HEK293T (cell line): Measurements from ENCODE around the gene IRF2BP2.

ENCODE experiments used
- CTCF ChIA-PET: fragments of 350-600 bp; formaldehyde crosslinking; extraction: SDS; loops from one replicate; lab custom pipeline; 2021; ENCODE audit warnings: antibody characterized with exemption, inconsistent platforms; lab: Yijun Ruan, JAX
- POLR2A ChIA-PET: fragments of 350-600 bp; formaldehyde crosslinking; extraction: SDS; loops from one replicate; lab custom pipeline; 2020; ENCODE audit warnings: antibody characterized with exemption, inconsistent platforms; lab: Yijun Ruan, JAX
- DNase-seq: peaks from one replicate; pipeline ENCODE4 v3.0.0; 2012; ENCODE audit warnings: mixed read lengths; ENCODE audit errors: extremely low spot score
- ARNT ChIP-seq: fragments of 450-650 bp; IDR thresholded peaks from 2 replicates; pipeline ENCODE4 v1.6.1; 2017; ENCODE audit warnings: mild to moderate bottlenecking
- BHLHE40 ChIP-seq: fragments of 450-650 bp; IDR thresholded peaks from 2 replicates; pipeline ENCODE4 v1.6.1; 2016; ENCODE audit warnings: mild to moderate bottlenecking, moderate library complexity, borderline replicate concordance
- CTBP1 ChIP-seq: fragments of 450-650 bp; IDR thresholded peaks from 2 replicates; pipeline ENCODE4 v1.6.1; 2016; ENCODE audit warnings: borderline replicate concordance
- ELF4 ChIP-seq: fragments of 450-650 bp; IDR thresholded peaks from 2 replicates; pipeline ENCODE4 v1.6.1; 2017; ENCODE audit warnings: antibody characterized with exemption
- FOXA1 ChIP-seq: fragments of 450-650 bp; IDR thresholded peaks from 2 replicates; pipeline ENCODE4 v1.6.1; 2016; ENCODE audit warnings: mild to moderate bottlenecking
- FOXK2 ChIP-seq: fragments of 450-650 bp; IDR thresholded peaks from 2 replicates; pipeline ENCODE4 v1.6.1; 2016; ENCODE audit warnings: mild to moderate bottlenecking
- FOXM1 ChIP-seq: fragments of 450-650 bp; IDR thresholded peaks from 2 replicates; pipeline ENCODE4 v1.6.1; 2017; ENCODE audit warnings: mild to moderate bottlenecking, borderline replicate concordance
- HDGF ChIP-seq: fragments of 450-650 bp; IDR thresholded peaks from 2 replicates; pipeline ENCODE4 v1.6.1; 2017; ENCODE audit warnings: antibody characterized with exemption, borderline replicate concordance
- L3MBTL2 ChIP-seq: fragments of 450-650 bp; conservative IDR thresholded peaks from 2 replicates; pipeline ENCODE4 v1.6.1; 2016; ENCODE audit warnings: mild to moderate bottlenecking
- LEF1 ChIP-seq: fragments of 450-650 bp; IDR thresholded peaks from 2 replicates; pipeline ENCODE4 v1.6.1; 2017; ENCODE audit warnings: mild to moderate bottlenecking, borderline replicate concordance
- NFRKB ChIP-seq: fragments of 450-650 bp; IDR thresholded peaks from 2 replicates; pipeline ENCODE4 v1.6.1; 2016; ENCODE audit warnings: mild to moderate bottlenecking, moderate library complexity
- PKNOX1 ChIP-seq: fragments of 450-650 bp; IDR thresholded peaks from 2 replicates; pipeline ENCODE4 v1.6.1; 2016
- SP1 ChIP-seq: fragments of 450-650 bp; IDR thresholded peaks from 2 replicates; pipeline ENCODE4 v1.6.1; 2017
- SUZ12 ChIP-seq: fragments of 450-650 bp; IDR thresholded peaks from 2 replicates; pipeline ENCODE4 v1.6.1; 2016; ENCODE audit warnings: mild to moderate bottlenecking
- TARDBP ChIP-seq: fragments of 450-650 bp; IDR thresholded peaks from 2 replicates; pipeline ENCODE4 v1.6.1; 2016
- ZNF384 ChIP-seq: fragments of 450-650 bp; IDR thresholded peaks from 2 replicates; pipeline ENCODE4 v1.6.1; 2016

The IRF2BP2 gene

DNA sequence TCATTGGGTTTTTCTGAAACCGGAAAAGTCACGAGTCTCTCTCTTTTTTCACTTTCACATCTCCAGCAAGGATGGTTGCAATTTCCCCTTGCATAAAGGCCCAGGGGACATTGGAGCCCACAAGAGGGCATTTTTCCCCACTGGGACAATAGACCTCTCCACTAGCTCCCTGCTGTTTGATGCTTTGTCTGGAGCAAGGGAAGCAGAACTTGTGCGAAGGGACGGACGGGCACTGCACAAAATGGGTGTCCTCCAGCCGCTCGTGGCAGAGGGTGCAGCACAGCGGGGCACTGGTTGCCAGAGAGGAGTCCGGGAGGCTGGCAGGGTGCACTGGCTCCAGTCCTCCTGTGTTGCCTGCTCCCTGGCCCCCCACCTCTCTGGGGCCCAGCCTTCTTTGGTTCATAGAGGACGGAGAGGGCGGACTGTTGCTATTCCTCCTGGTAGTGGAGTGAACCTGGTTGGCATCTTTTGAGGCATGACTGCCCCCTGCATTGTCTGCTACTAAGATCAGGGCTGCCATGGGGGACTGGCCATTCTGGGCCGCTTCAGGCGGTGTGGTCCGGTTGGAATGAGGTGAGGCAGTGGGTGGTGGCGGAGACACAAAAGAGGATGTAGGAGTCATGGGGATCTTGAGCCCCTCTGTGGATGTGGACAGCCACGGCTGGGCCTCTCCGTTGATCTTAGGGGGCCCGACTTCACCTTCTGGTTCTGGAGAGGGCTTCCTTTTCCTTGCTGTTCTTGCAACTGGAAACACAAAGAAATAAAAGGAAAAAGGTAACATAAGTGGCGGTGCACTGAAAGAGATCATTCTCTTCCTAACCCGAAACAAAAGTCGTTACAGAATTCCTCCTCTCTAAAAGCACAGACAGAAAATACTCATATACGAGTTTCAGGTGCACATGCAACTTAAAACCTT lies 2.6 kb downstream of the IRF2BP2 start:
- TF ChIP-seq FOXM1, result no peak
- peak; percentile 96; the same call in 1 of the 2 replicates for TF ChIP-seq HDGF
- peak; percentile 66; the same call in 1 of the 2 replicates for TF ChIP-seq CTBP1
- no peak for DNase-seq
- POLR2A ChIA-PET, result interaction anchor here (0.6 to 2.0 kb wide), 10 partner anchors 63 to 136 kb away, joined by 3 to 11 read pairs (median 4); no protein-coding TSS in a partner anchor
- CTCF ChIA-PET, result interaction anchor here (0.6 to 1.3 kb wide), 5 partner anchors 64 to 497 kb away, joined by 3 to 5 read pairs (median 3); no protein-coding TSS in a partner anchor

DNA sequence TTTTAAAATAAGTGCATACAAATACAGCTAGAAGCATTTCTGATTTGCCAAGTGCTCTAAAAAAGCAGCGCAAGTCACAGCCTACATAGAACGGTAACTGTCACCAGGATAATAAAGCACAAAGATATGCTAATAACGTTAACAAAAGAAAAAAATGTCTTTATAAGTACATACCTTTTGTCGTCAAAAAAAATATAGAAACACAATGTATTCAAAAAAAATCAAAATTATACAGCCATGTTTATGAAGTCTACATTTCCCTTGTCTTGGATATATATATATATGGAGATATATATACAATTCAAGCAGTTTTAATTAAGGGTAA lies 3.2 kb downstream of the IRF2BP2 start:
- no peak for DNase-seq
- TF ChIP-seq PKNOX1 (peak; percentile 48; the same call in 1 of the 2 replicates), SUZ12 (no peak)
- ChIA-PET POLR2A (interaction anchor here (0.6 to 2.0 kb wide), 10 partner anchors 63 to 137 kb away, joined by 3 to 11 read pairs (median 4); no protein-coding TSS in a partner anchor), CTCF (interaction anchor here (0.6 to 1.3 kb wide), 6 partner anchors 9 to 498 kb away, joined by 3 to 5 read pairs (median 3); no protein-coding TSS in a partner anchor)

GRCh38 chr1:234605983-234606783 lies 3.8 kb downstream of the IRF2BP2 start:
- ChIA-PET CTCF (interaction anchor here (0.6 to 1.6 kb wide), 8 partner anchors 9 to 498 kb away, joined by 3 to 6 read pairs (median 3); no protein-coding TSS in a partner anchor), POLR2A (interaction anchor here (0.6 to 2.8 kb wide), 13 partner anchors 62 to 137 kb away, joined by 3 to 20 read pairs (median 4); no protein-coding TSS in a partner anchor)
- no peak for DNase-seq
- TF ChIP-seq ARNT (no peak), PKNOX1 (peak; percentile 1; the same call in 1 of the 2 replicates), SUZ12 (no peak), CTBP1 (no peak), ZNF384 (peak; percentile 92; the same call in 1 of the 2 replicates), SP1 (no peak)

GRCh38 chr1:234605399-234605982 lies 4.5 kb downstream of the IRF2BP2 start:
- no peak for DNase-seq
- ChIA-PET CTCF (interaction anchor here (0.7 to 2.4 kb wide), 5 partner anchors 97 to 128 kb away, joined by 3 to 13 read pairs (median 3); no protein-coding TSS in a partner anchor), POLR2A (interaction anchor here (1.2 to 2.8 kb wide), 10 partner anchors 62 to 140 kb away, joined by 3 to 20 read pairs (median 9); no protein-coding TSS in a partner anchor)
- TF ChIP-seq FOXK2 (no peak), PKNOX1 (peak; percentile 30; the same call in 1 of the 2 replicates), ARNT (no peak), L3MBTL2 (no peak), LEF1 (no peak)

- CTCF ChIA-PET, result interaction anchor here (0.7 to 2.4 kb wide), 6 partner anchors 96 to 127 kb away, joined by 3 to 13 read pairs (median 6); no protein-coding TSS in a partner anchor
- POLR2A ChIA-PET, result interaction anchor here (1.0 to 2.8 kb wide), 12 partner anchors 8 to 141 kb away, joined by 3 to 20 read pairs (median 8); no protein-coding TSS in a partner anchor
- TF ChIP-seq ZNF384 (no peak), HDGF (no peak), CTBP1 (no peak), FOXK2 (no peak), LEF1 (no peak), L3MBTL2 (no peak), FOXA1 (no peak), SUZ12 (no peak), SP1 (no peak), NFRKB (no peak), TARDBP (no peak), BHLHE40 (no peak), ELF4 (no peak), ARNT (no peak), PKNOX1 (no peak), FOXM1 (no peak)
- no peak for DNase-seq
Observed at GRCh38 chr1:234604495-234605398, 5.2 kb downstream of the IRF2BP2 start.
